Keratinocyte (primary cell): ENCODE data around the gene PLAU. TPM values are rescaled to one million over a fixed set of nuclear protein-coding genes. Genes with fewer than 3 reads are reported as not detected.

Source experiments
- DNase-seq: peaks from one replicate; pipeline ENCODE4 v3.0.0-alpha.2; 2011; ENCODE audit warnings: low read depth, missing footprints, low spot score
- FAIRE-seq: peaks from 2 replicates; lab custom pipeline; 2011; peaks lifted over from hg19 to GRCh38; lab: Jason Lieb, UNC
- H2AFZ ChIP-seq: 2 replicates; pipeline ENCODE4 v1.6.0; 2012; ENCODE audit warnings: low read length, control low read depth, inconsistent platforms; ENCODE audit not compliant: control insufficient read depth
- H3K27ac ChIP-seq: 2 replicates; pipeline ENCODE4 v1.5.1; 2011; ENCODE audit warnings: low read length; ENCODE audit not compliant: control insufficient read depth, insufficient read depth
- H3K27me3 ChIP-seq: 3 replicates; pipeline ENCODE4 v1.6.0; 2011; ENCODE audit warnings: low read length; ENCODE audit not compliant: control insufficient read depth, insufficient read depth; ENCODE audit errors: extremely low read depth
- H3K36me3 ChIP-seq, 2 experiments: 2 replicates in 1 of 2; 3 replicates in 1 of 2; pipeline ENCODE4 v1.5.1; 2011; ENCODE audit warnings: low read length in 2 of 2, mild to moderate bottlenecking in 1 of 2; ENCODE audit not compliant: control insufficient read depth in 2 of 2, insufficient read depth in 2 of 2; ENCODE audit errors: extremely low read depth in 1 of 2
- H3K4me1 ChIP-seq: 3 replicates; pipeline ENCODE4 v1.5.1; 2011; ENCODE audit warnings: low read length; ENCODE audit not compliant: control insufficient read depth, insufficient read depth; ENCODE audit errors: extremely low read depth
- H3K4me2 ChIP-seq: 3 replicates; pipeline ENCODE4 v1.6.0; 2011; ENCODE audit warnings: low read depth, low read length; ENCODE audit not compliant: control insufficient read depth, insufficient read depth; ENCODE audit errors: extremely low read depth
- H3K4me3 ChIP-seq, 3 experiments: fragments of 200-600 bp in 1 of 3; sonication (generic) in 1 of 3; 2 replicates in 2 of 3; 3 replicates in 1 of 3; pipeline ENCODE4 v1.5.1; 2011 to 2016; ENCODE audit warnings: low read length in 3 of 3, mild to moderate bottlenecking in 3 of 3, control low read depth in 2 of 3, inconsistent platforms in 1 of 3, low read depth in 1 of 3, mixed read lengths in 1 of 3, mixed run types in 1 of 3, moderate library complexity in 1 of 3; ENCODE audit not compliant: control insufficient read depth in 2 of 3, insufficient read depth in 2 of 3; ENCODE audit errors: extremely low read depth in 1 of 3
- H3K79me2 ChIP-seq: 2 replicates; pipeline ENCODE4 v1.6.0; 2012; ENCODE audit warnings: low read length; ENCODE audit not compliant: control insufficient read depth, insufficient read depth
- H3K9ac ChIP-seq: 3 replicates; pipeline ENCODE4 v1.6.0; 2011; ENCODE audit warnings: low read length; ENCODE audit not compliant: control insufficient read depth, insufficient read depth; ENCODE audit errors: extremely low read depth
- H3K9me1 ChIP-seq: 3 replicates; pipeline ENCODE4 v1.6.0; 2011; ENCODE audit warnings: low read length; ENCODE audit not compliant: control insufficient read depth, insufficient read depth; ENCODE audit errors: extremely low read depth
- H3K9me3 ChIP-seq: 2 replicates; pipeline ENCODE4 v1.5.1; 2012; ENCODE audit warnings: low read depth, low read length; ENCODE audit not compliant: control insufficient read depth
- H4K20me1 ChIP-seq: 3 replicates; pipeline ENCODE4 v1.6.0; 2011; ENCODE audit warnings: low read length; ENCODE audit not compliant: control insufficient read depth, insufficient read depth; ENCODE audit errors: extremely low read depth
- CTCF ChIP-seq, 3 experiments: IDR thresholded peaks in 1 of 3; conservative IDR thresholded peaks in 1 of 3; optimal IDR thresholded peaks in 1 of 3; 2 replicates in 2 of 3; 3 replicates in 1 of 3; pipeline versions ENCODE3 to v1.5.1; 2011; ENCODE audit warnings: low read length in 3 of 3, mild to moderate bottlenecking in 3 of 3, moderate library complexity in 2 of 3, control low read depth in 1 of 3, inconsistent platforms in 1 of 3; ENCODE audit not compliant: insufficient read depth in 2 of 3; ENCODE audit errors: extremely low read depth in 1 of 3
- EZH2 ChIP-seq: IDR thresholded peaks from one replicate; pipeline ENCODE4 v1.6.1; 2012; ENCODE audit warnings: inconsistent platforms, mild to moderate bottlenecking, low read length, moderate library complexity
- dilution Hi-C: fragments of 300-500 bp; cut with MboI; formaldehyde crosslinking; loops from one replicate; pipeline ENCODE4 v1.7.0; 2020; ENCODE audit warnings: low sequenced_read_pairs; ENCODE audit not compliant: extremely low pct_ligation_motif_present
- polyA plus RNA-seq, 5 experiments: library from polyadenylated mRNA; depleted of rRNA in 3 of 5; stranded (reverse) in 3 of 5; stranded (forward) in 1 of 5; unstranded in 1 of 5; fragments of >200 nt; gene quantifications; 1 replicate in 1 of 5; 2 replicates in 3 of 5; 3 replicates in 1 of 5; pipeline versions ENCODE4 v1.2.1 to v1.2.3, GENCODE V29; 2011 to 2012; ENCODE audit warnings: missing spikeins in 2 of 5, low read depth in 1 of 5, low replicate concordance in 1 of 5

The PLAU gene
- polyA plus RNA-seq, 1 donor (not counting 4 experiments of a cell fraction or from before 2014, with no cell fraction given) = 262 TPM

- Histone ChIP-seq H3K4me3 (no peak overlapping the region), H2AFZ (no peak overlapping the region), H3K27ac (no peak overlapping the region), H3K9me3 (no peaks in the 10 kb centered on the region), H4K20me1 (no peaks in the 10 kb centered on the region), H3K4me1 (peaks cover 17% of the 10 kb centered on the region), H3K9ac (no peak overlapping the region), H3K9me1 (no peaks in the 10 kb centered on the region), H3K27me3 (no peaks in the 10 kb centered on the region), H3K79me2 (no peaks in the 10 kb centered on the region), H3K4me2 (no peak overlapping the region), H3K36me3 (no peaks in the 10 kb centered on the region)
- DNase-seq (no peak), FAIRE-seq (no peak)
- dilution Hi-C loops = no loop called here
- TF ChIP-seq EZH2 (no peak), CTCF (optimal IDR thresholded peaks at IDR 0.05 in 1 of 3, IDR thresholded peaks at IDR 0.05 in 1 of 3, conservative IDR thresholded peaks at IDR 0.05 in 1 of 3; ENCODE audit: extremely low read depth in 1 of 3, insufficient read depth in 2 of 3, low read length in 3 of 3) (no peak)
Observed at GRCh38 chr10:73922864-73923133, 11.9 kb downstream of the PLAU start.

GRCh38 chr10:73923935-73924598 is 13.1 kb downstream of the PLAU start:
- no peak for TF ChIP-seq EZH2
- TF ChIP-seq CTCF (optimal IDR thresholded peaks at IDR 0.05 in 1 of 3, IDR thresholded peaks at IDR 0.05 in 1 of 3, conservative IDR thresholded peaks at IDR 0.05 in 1 of 3; ENCODE audit: extremely low read depth in 1 of 3, insufficient read depth in 2 of 3, low read length in 3 of 3) = no peak
- H3K9me3 ChIP-seq = no peaks in the 10 kb centered on the region
- no peak overlapping the region for H3K27ac ChIP-seq
- no peak overlapping the region for H3K4me3 ChIP-seq
- H3K9ac ChIP-seq = no peak overlapping the region
- peaks cover 17% of the 10 kb centered on the region for H3K4me1 ChIP-seq
- H4K20me1 ChIP-seq = no peaks in the 10 kb centered on the region
- H3K27me3 ChIP-seq = no peaks in the 10 kb centered on the region
- DNase-seq = no peak
- no peaks in the 10 kb centered on the region for H3K36me3 ChIP-seq
- no peak overlapping the region for H2AFZ ChIP-seq
- no peaks in the 10 kb centered on the region for H3K9me1 ChIP-seq
- no peak overlapping the region for H3K4me2 ChIP-seq
- H3K79me2 ChIP-seq = no peaks in the 10 kb centered on the region
- dilution Hi-C loops = no loop called here
- FAIRE-seq = no peak
